ENCODE data around the gene RBP7. TPM values are rescaled to one million over a fixed set of nuclear protein-coding genes. Genes with fewer than 3 reads are reported as not detected.
A peak's percentile ranks its signal among the peaks of the same experiment; 100 is the strongest.

The RBP7 gene
- total and polyA plus RNA-seq, 2 of the 4 experiments (the other 2 are of a cell fraction): 0.17 TPM; not detected in 1

DNA sequence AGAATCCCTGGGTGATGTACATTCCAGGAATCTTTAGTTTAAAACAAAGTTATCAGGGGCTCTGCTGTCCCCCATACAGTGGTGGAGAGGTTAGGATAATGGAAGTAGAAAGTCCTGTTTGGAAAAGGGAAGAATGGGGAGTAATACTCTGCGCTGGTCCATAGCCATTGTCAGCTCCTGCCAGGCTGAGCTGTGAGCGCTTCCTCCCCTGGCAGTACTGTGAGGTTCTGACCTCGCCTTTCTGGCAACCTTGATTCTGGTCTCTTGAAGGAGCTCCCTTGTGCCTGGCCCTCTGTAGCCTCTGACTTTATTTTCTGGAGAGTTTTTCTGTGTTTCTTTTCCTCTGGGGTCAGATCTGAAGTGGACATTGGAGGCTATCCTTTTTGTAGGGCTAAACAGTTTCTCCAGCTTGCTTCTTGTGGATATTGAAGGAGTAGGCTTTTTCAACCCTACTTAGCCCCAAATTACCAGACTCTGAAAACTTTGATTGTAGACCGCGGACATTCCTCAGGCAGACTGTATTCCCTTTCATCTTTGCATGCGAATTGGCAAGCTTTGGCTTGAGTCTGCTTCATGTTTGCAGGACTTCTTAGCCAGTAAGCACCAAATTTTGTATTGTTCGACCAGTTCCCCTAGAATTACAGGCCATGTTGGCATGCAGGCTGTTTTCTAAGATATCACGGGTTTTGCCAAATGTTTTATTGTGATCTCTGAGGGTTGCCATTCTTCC is 49.5 kb downstream of the RBP7 start:
- peak overlapping the region; percentile 42; the same call in 1 of the 2 replicates for H3K4ac ChIP-seq (ENCODE audit: low read depth, low read length)
- peak overlapping the region; percentile 48; the same call in 1 of the 2 replicates for H2AK5ac ChIP-seq (ENCODE audit: low read depth, low read length)
- peaks cover 61% of the 10 kb centered on the region; the same call in 1 of the 2 replicates for H4K20me1 ChIP-seq (ENCODE audit: insufficient read depth, low read length)
- H4K91ac ChIP-seq (ENCODE audit: insufficient read depth, low read depth, low read length): no peak overlapping the region
- DNase-seq: no peak
- WGBS, 2 experiments (ENCODE audit: extremely low coverage in 2 of 2, insufficient read length in 1 of 2): 61% methylated on average over 3 of the region's 8 CpGs; no CpG with 5 or more reads in 1 of the 2 experiments
- H3K9ac ChIP-seq (ENCODE audit: low read depth, low read length): no peak overlapping the region
- no peak overlapping the region for H2AK9ac ChIP-seq (replicated peaks; ENCODE audit: low read depth, low read length, poor library complexity)
- dilution Hi-C loops (cut with HindIII; ENCODE audit: low sequenced_read_pairs, unreplicated experiment): no loop called here
- no peak overlapping the region for H2BK5ac ChIP-seq (ENCODE audit: low read depth, low read length, poor library complexity, severe bottlenecking)
- no peak overlapping the region for H2BK15ac ChIP-seq (ENCODE audit: low read depth, low read length)
- peak overlapping the region; percentile 73; the same call in 1 of the 2 replicates for H3K27ac ChIP-seq (ENCODE audit: insufficient read depth, low read length)
- TF ChIP-seq RFX5 (IDR thresholded peaks at IDR 0.05; ENCODE audit: low read depth, low read length): no peak
- no peak for TF ChIP-seq POLR2A (IDR thresholded peaks at IDR 0.05; ENCODE audit: low read depth, low read length)
- no peak for TF ChIP-seq MXI1 (IDR thresholded peaks at IDR 0.05; ENCODE audit: borderline replicate concordance, low read depth, low read length)
- TF ChIP-seq RAD21 (IDR thresholded peaks at IDR 0.05; ENCODE audit: low read length): no peak
- TF ChIP-seq SMC3 (IDR thresholded peaks at IDR 0.05; ENCODE audit: low read depth, low read length): no peak
- TF ChIP-seq MAZ (IDR thresholded peaks at IDR 0.05; ENCODE audit: borderline replicate concordance, low read depth, low read length): no peak
- no peak for TF ChIP-seq MAFK (IDR thresholded peaks at IDR 0.05; ENCODE audit: low read depth, low read length)
- TF ChIP-seq, protein P1, sequence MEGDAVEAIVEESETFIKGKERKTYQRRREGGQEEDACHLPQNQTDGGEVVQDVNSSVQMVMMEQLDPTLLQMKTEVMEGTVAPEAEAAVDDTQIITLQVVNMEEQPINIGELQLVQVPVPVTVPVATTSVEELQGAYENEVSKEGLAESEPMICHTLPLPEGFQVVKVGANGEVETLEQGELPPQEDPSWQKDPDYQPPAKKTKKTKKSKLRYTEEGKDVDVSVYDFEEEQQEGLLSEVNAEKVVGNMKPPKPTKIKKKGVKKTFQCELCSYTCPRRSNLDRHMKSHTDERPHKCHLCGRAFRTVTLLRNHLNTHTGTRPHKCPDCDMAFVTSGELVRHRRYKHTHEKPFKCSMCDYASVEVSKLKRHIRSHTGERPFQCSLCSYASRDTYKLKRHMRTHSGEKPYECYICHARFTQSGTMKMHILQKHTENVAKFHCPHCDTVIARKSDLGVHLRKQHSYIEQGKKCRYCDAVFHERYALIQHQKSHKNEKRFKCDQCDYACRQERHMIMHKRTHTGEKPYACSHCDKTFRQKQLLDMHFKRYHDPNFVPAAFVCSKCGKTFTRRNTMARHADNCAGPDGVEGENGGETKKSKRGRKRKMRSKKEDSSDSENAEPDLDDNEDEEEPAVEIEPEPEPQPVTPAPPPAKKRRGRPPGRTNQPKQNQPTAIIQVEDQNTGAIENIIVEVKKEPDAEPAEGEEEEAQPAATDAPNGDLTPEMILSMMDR (conservative IDR thresholded peaks at IDR 0.05; ENCODE audit: low read depth, low read length): no peak
- H2BK120ac ChIP-seq (ENCODE audit: low read depth, low read length): peak overlapping the region; percentile 61
- peaks cover 51 to 94% of the 10 kb centered on the region in 2 experiments for H3K79me1 ChIP-seq (ENCODE audit: low read depth in 1 of 2, low read length in 2 of 2)
- no peaks in the 10 kb centered on the region for H3K27me3 ChIP-seq (ENCODE audit: control insufficient read depth, insufficient read depth, low read length)
- H3K9me3 ChIP-seq (ENCODE audit: control insufficient read depth, insufficient read depth, low read length): no peaks in the 10 kb centered on the region
- peaks cover 5% of the 10 kb centered on the region for H3K36me3 ChIP-seq (ENCODE audit: control insufficient read depth, insufficient read depth, low read length)
- peak; percentile 55 for ATAC-seq (ENCODE audit: low read depth)
- H4K8ac ChIP-seq (ENCODE audit: low read depth in 2 of 2, low read length in 2 of 2): peak overlapping the region in 1 of 2 experiments; percentile 25; a peak in 1 of 4 replicates
- intact Hi-C loops (cut with micrococcal nuclease): no loop called here
- H3K4me3 ChIP-seq (ENCODE audit: insufficient read depth, low read depth, low read length): no peak overlapping the region
- H4K5ac ChIP-seq (ENCODE audit: low read depth, low read length): no peak overlapping the region; the same call in 1 of the 2 replicates
- no TSS peak for BruUV-seq (replicated peaks)
- H3K4me2 ChIP-seq (ENCODE audit: low read depth, low read length): peak overlapping the region; percentile 42; the same call in 1 of the 2 replicates
- ChIA-PET CTCF (interaction anchor here (0.5 to 0.6 kb wide), 2 partner anchors 13 to 230 kb away, joined by 3 read pairs; no protein-coding TSS in a partner anchor), POLR2A (ENCODE audit: unreplicated experiment) (interaction anchor here (0.6 kb wide), 1 partner anchor 265 kb away, joined by 3 read pairs; no protein-coding TSS in a partner anchor)
- peak overlapping the region; percentile 59; the same call in 1 of the 2 replicates for H3K23ac ChIP-seq (ENCODE audit: low read depth, low read length)
- peaks cover 35% of the 10 kb centered on the region for H3K9me1 ChIP-seq (ENCODE audit: insufficient read depth, low read length)
- peak overlapping the region; percentile 5; the same call in 1 of the 2 replicates for H3K14ac ChIP-seq (replicated peaks; ENCODE audit: low read depth, low read length)
- H3K56ac ChIP-seq (ENCODE audit: extremely low read depth, insufficient read depth, low read length): no peak overlapping the region
- H2AFZ ChIP-seq (replicated peaks; ENCODE audit: low read length, poor library complexity): no peak overlapping the region
- H3K4me1 ChIP-seq (ENCODE audit: control insufficient read depth, insufficient read depth, low read length): peaks cover 13% of the 10 kb centered on the region
- H2BK20ac ChIP-seq (ENCODE audit: low read depth, low read length): peak overlapping the region; percentile 9; the same call in 1 of the 2 replicates
- H3K18ac ChIP-seq (ENCODE audit: low read depth, low read length): peak overlapping the region; percentile 8; the same call in 1 of the 2 replicates
- in situ Hi-C loops (cut with MboI; ENCODE audit: low sequenced_read_pairs): no loop called here
